ENCODE measurements around the gene SPTB. TPM values are rescaled to one million over a fixed set of nuclear protein-coding genes. Genes with fewer than 3 reads are reported as not detected.

SPTB gene
- total and polyA plus RNA-seq, 9 donors, result 0.28 to 1.4 (median 0.68) TPM

DNA sequence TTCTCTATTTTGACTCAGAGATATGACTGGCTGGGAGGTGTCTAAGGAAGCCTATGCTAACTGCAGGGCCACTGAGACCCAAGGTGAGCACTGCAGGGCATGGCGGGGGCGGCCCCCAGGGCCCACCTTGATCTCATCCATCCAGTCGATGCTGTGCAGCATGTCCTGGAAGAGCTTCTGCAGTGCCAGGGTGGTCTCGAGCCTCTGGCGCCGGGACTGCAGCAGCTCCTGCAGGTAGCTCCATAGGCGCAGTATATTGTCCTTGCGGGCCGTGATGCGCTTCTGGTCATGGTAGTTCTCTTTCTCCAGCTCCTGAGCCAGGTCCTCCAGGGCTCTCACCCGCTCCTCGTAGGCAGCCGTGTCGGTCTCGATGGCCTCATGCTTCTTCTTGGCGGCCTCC, 84.5 kb downstream of the SPTB start:
- H3K27me3 ChIP-seq, result no peaks in the 10 kb centered on the region
- TF ChIP-seq EP300 (IDR thresholded peaks at IDR 0.05) (no peak), POLR2A (IDR thresholded peaks at IDR 0.05) (no peak)
- TF ChIP-seq, protein P1, sequence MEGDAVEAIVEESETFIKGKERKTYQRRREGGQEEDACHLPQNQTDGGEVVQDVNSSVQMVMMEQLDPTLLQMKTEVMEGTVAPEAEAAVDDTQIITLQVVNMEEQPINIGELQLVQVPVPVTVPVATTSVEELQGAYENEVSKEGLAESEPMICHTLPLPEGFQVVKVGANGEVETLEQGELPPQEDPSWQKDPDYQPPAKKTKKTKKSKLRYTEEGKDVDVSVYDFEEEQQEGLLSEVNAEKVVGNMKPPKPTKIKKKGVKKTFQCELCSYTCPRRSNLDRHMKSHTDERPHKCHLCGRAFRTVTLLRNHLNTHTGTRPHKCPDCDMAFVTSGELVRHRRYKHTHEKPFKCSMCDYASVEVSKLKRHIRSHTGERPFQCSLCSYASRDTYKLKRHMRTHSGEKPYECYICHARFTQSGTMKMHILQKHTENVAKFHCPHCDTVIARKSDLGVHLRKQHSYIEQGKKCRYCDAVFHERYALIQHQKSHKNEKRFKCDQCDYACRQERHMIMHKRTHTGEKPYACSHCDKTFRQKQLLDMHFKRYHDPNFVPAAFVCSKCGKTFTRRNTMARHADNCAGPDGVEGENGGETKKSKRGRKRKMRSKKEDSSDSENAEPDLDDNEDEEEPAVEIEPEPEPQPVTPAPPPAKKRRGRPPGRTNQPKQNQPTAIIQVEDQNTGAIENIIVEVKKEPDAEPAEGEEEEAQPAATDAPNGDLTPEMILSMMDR (IDR thresholded peaks at IDR 0.05), result no peak
- H3K27ac ChIP-seq, result no peak overlapping the region
- H3K36me3 ChIP-seq, result no peaks in the 10 kb centered on the region
- no peaks in the 10 kb centered on the region for H3K4me1 ChIP-seq (ENCODE audit: insufficient read depth)
- no peaks in the 10 kb centered on the region for H3K9me3 ChIP-seq
- intact Hi-C loops (cut with DNase I), result no loop called here
- no peak for DNase-seq
- WGBS, 3 donors, result 91 to 95% (median 94%) methylated on average over 16 of the region's 16 CpGs
- no peak overlapping the region for H3K4me3 ChIP-seq

DNA sequence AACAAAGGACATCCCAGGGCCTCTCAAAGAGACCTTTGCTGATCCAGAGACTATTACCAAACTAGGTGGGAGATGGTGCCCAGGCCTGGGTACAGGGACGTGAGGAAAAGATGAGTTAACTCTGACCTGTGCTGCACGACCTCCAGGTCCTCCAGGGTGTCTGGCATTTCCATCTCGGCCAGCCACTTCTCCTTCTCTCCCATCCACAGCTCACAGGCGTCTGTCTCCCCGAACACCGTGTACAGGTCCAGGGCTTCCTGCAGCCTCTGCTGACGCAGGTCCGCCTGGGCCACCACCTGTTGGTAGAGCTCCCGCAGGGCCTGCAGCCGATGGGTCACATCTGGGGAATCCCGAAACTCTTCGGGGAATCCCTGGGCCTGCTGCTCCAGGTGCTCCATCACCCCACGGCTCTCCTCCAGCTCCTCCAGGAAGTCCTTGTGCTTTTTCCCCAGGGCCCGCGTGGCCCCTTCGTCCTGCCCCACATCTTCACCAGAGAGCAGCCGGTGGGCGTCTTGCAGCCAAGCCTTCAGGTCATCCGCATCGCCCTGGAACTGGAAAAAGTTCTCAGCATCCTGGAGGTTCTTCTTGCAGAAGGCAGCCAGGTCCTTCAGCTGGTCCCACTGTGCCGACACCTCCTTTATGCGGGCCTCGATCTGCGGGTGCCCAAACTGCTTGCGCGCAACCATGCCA, 86.7 kb downstream of the SPTB start:
- H3K27me3 ChIP-seq, result no peaks in the 10 kb centered on the region
- H3K36me3 ChIP-seq, result no peaks in the 10 kb centered on the region
- DNase-seq, result no peak
- intact Hi-C loops (cut with DNase I), result no loop called here
- no peaks in the 10 kb centered on the region for H3K4me1 ChIP-seq (ENCODE audit: insufficient read depth)
- H3K4me3 ChIP-seq, result no peak overlapping the region
- H3K27ac ChIP-seq, result no peak overlapping the region
- 93 to 95% (median 94%) methylated on average over 26 of the region's 26 CpGs for WGBS, 3 donors
- TF ChIP-seq, protein P1 (IDR thresholded peaks at IDR 0.05), result no peak
- no peak for TF ChIP-seq EP300 (IDR thresholded peaks at IDR 0.05)
- no peak for TF ChIP-seq POLR2A (IDR thresholded peaks at IDR 0.05)
- H3K9me3 ChIP-seq, result no peaks in the 10 kb centered on the region

DNA sequence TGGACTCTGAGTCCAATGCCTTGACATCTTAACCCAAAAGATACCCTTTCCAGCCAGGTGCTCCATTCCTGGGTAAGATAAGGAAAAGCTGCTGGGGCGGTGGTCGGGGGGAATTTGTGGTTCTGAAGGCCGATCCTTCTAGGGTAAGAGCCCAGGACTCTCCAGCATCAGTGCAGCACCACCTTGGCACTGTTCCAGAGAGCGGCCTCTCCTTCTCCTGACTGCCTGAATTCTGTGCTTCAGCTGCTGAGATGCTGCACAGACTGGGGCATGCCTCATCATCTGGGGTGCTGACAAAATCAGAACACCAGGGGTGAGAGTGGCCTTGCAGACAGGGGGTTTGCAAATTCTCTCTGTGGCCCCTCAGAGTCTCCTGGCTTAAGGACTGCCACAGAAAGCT, 87.5 kb downstream of the SPTB start:
- no peaks in the 10 kb centered on the region for H3K9me3 ChIP-seq
- no peak overlapping the region for H3K27ac ChIP-seq
- H3K4me3 ChIP-seq, result no peak overlapping the region
- no peaks in the 10 kb centered on the region for H3K4me1 ChIP-seq (ENCODE audit: insufficient read depth)
- TF ChIP-seq, protein P1 (IDR thresholded peaks at IDR 0.05), result no peak
- TF ChIP-seq POLR2A (IDR thresholded peaks at IDR 0.05) (no peak), EP300 (IDR thresholded peaks at IDR 0.05) (no peak)
- no peaks in the 10 kb centered on the region for H3K36me3 ChIP-seq
- DNase-seq, result no peak
- WGBS, 3 donors, result 48 to 71% (median 58%) methylated on average over 4 of the region's 4 CpGs
- intact Hi-C loops (cut with DNase I), result no loop called here
- no peaks in the 10 kb centered on the region for H3K27me3 ChIP-seq

- TF ChIP-seq EP300 (IDR thresholded peaks at IDR 0.05), result no peak
- TF ChIP-seq, protein P1 (IDR thresholded peaks at IDR 0.05), result no peak
- no peak for TF ChIP-seq POLR2A (IDR thresholded peaks at IDR 0.05)
- no peaks in the 10 kb centered on the region for H3K36me3 ChIP-seq
Observed at GRCh38 chr14:64790478-64790877, 89.2 kb downstream of the SPTB start.

More at GRCh38 chr14:64790478-64790877, 89.2 kb downstream of the SPTB start:
- Histone ChIP-seq H3K27ac (no peak overlapping the region), H3K4me1 (ENCODE audit: insufficient read depth) (no peaks in the 10 kb centered on the region), H3K9me3 (no peaks in the 10 kb centered on the region), H3K27me3 (no peaks in the 10 kb centered on the region), H3K4me3 (no peak overlapping the region)
- DNase-seq, result no peak
- intact Hi-C loops (cut with DNase I), result no loop called here
- 88 to 92% (median 91%) methylated on average over 6 of the region's 6 CpGs for WGBS, 3 donors
